Right lobe of liver (tissue), 4 donors: ENCODE data around the gene PLXNA4.

Experiments used
- POLR2A ChIP-seq: fragments of 450-650 bp; IDR thresholded peaks from one replicate; pipeline ENCODE4 v1.6.1; 2017; ENCODE audit warnings: antibody characterized with exemption, mild to moderate bottlenecking
- TF ChIP-seq, protein P1 (sequence below), 4 donors: fragments of 200-600 bp in 3 of 4; fragments of 450-650 bp in 1 of 4; IDR thresholded peaks; one replicate each; pipeline versions ENCODE4 v1.5.1 to v1.8.0; 2016 to 2022; ENCODE audit warnings: antibody characterized with exemption in 4 of 4, mild to moderate bottlenecking in 2 of 4
- donor health status: DM: no; HTN: no; CAD: no.
- donor health status: DM: no; HTN: no; CAD: no.
- donor health status: DM: no; HTN: yes; CAD: no.

DNA sequence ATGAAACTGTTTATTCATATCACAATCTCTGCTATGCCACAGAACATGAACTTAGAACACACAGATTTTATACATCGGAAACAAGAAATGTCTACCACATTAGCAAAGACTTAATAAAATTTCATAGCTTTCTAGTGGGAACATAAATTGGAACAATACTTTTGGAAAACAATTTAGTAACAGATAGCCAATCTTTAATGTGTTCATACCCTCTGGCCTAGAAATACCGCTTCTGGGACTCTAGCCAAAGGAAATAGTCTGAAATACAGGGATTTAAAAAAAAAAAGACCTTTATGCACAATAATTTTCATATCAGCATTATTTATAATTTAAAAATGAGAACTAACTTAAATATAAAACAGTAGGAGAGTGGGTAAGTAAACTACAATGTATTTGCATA is 168.5 kb downstream of the PLXNA4 start:
- no peak for TF ChIP-seq POLR2A
- TF ChIP-seq, protein P1, sequence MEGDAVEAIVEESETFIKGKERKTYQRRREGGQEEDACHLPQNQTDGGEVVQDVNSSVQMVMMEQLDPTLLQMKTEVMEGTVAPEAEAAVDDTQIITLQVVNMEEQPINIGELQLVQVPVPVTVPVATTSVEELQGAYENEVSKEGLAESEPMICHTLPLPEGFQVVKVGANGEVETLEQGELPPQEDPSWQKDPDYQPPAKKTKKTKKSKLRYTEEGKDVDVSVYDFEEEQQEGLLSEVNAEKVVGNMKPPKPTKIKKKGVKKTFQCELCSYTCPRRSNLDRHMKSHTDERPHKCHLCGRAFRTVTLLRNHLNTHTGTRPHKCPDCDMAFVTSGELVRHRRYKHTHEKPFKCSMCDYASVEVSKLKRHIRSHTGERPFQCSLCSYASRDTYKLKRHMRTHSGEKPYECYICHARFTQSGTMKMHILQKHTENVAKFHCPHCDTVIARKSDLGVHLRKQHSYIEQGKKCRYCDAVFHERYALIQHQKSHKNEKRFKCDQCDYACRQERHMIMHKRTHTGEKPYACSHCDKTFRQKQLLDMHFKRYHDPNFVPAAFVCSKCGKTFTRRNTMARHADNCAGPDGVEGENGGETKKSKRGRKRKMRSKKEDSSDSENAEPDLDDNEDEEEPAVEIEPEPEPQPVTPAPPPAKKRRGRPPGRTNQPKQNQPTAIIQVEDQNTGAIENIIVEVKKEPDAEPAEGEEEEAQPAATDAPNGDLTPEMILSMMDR (IDR thresholded peaks at IDR 0.05) = no peak
